Progenitor cell of endocrine pancreas (in vitro differentiated cells): ENCODE measurements around the gene SDS. TPM values are rescaled to one million over a fixed set of nuclear protein-coding genes. Genes with fewer than 3 reads are reported as not detected.
"Not testable (repeated sequence)": the region's sequence is repeated elsewhere in the genome, so short reads cannot be mapped to it uniquely, and the experiment has no call there.

Experiments
- DNase-seq: peaks from one replicate; pipeline ENCODE4 v3.0.0; 2021; ENCODE audit warnings: low spot score; ENCODE audit not compliant: unreplicated experiment
- H3K27ac Mint-ChIP-seq: 2 replicates; pipeline ENCODE4 v1.8.0; 2021; ENCODE audit warnings: mild to moderate bottlenecking, moderate library complexity, mixed read lengths
- H3K27me3 Mint-ChIP-seq: 2 replicates; pipeline ENCODE4 v1.8.0; 2021; ENCODE audit warnings: mixed read lengths
- H3K36me3 Mint-ChIP-seq: 2 replicates; pipeline ENCODE4 v1.8.0; 2022; ENCODE audit warnings: mixed read lengths; ENCODE audit not compliant: insufficient read depth
- H3K4me1 Mint-ChIP-seq: 2 replicates; pipeline ENCODE4 v1.8.0; 2021; ENCODE audit warnings: low read depth, mixed read lengths
- H3K4me3 Mint-ChIP-seq: 2 replicates; pipeline ENCODE4 v1.8.0; 2021; ENCODE audit warnings: low read depth, mild to moderate bottlenecking, moderate library complexity, mixed read lengths
- H3K9me3 Mint-ChIP-seq: 2 replicates; pipeline ENCODE4 v1.8.0; 2021; ENCODE audit warnings: low read depth, mixed read lengths
- CTCF ChIP-seq: fragments of 200-600 bp; sonication (generic); IDR thresholded peaks from one replicate; pipeline ENCODE4 v1.5.0; 2021; ENCODE audit warnings: antibody characterized with exemption, mild to moderate bottlenecking; ENCODE audit not compliant: unreplicated experiment
- total RNA-seq: library from RNA; stranded (reverse); gene quantifications from 2 replicates; pipeline ENCODE4 v1.2.1, GENCODE V29; 2021

The SDS gene
- total RNA-seq, 1 donor from 2014 or later, result not detected

DNA sequence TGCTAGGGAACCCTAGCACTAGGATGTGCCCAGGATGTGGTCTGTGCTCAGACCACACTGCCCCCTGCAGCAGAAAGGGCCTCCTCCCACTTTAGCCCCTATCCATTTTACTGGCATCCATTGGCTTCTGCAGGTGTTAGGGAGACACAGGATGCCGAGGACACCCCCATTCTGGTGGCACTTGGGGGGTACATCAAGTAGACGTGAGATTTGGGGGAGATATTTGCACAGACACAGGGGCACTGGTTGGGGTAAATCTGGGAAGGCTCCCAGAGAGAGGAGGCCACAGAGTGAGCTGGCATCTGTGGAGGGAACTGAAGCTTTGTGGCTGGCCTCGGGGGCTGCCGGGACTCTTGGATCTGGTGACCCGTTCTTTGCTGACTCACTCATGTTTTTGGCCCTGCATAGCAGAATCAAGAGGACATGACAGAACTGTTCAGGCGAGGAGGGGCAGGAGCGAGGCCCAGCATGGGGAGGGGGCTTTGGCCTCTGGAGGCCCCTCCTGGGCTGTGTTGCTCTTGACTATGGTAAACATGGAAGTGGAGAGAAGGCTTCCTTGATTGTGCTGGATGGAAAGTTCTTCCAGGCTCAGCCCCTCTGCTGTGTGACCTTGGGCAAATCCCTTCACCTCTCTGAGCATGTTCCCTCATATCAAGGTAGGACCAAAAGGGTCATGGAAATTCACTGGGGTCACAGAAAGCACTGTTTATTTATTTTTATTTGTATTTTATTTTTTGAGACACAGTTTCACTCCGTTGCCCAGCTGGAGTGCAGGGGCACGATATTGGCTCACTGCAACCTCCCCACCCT, 43.5 kb downstream of the SDS start:
- peak; percentile 13 for TF ChIP-seq CTCF
- DNase-seq, result no peak
- Mint-ChIP-seq H3K9me3 (no peaks in the 10 kb centered on the region), H3K36me3 (peaks cover 6% of the 10 kb centered on the region), H3K27me3 (no peaks in the 10 kb centered on the region), H3K4me1 (peaks cover 10% of the 10 kb centered on the region), H3K4me3 (peak overlapping the region; percentile 86), H3K27ac (no peak overlapping the region)

DNA sequence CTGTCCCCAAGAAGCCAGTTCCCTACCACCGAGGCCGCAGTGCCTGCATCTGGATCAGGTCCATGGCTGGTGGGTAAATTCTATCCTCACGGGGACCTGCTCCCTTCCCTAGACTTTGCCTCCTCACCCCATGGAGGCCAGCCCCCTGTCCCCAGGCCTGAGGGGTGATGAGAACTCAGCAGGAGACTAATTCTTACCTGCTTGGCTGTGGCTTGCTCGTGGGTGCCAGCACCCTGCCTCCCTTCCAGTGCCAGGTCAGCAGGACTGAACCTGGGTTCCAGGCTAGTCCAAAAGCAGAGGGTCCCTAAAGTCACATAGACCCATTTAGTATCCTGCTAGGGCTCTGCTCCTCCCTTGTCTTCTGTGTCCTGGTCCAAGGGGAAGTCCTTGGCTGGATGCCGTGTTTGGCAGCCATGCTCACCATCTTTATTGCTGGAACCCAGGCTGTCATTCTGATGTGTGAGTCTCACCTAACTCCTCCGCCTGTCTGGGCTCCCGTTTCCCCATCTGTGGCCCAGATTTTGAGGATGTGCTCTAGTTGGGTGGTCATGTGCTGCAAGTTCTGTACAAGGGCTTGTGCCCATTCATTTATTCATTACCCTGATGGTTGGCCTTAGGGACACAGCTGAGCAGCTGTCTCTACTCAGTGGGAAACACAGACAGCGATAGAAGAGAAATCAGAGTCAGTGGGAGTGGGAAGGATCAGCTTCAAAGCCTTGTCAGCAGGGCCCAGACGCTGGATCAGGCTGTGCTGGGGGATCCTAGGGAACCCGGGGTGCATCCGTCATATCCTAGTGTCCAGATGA, 44.4 kb downstream of the SDS start:
- Mint-ChIP-seq H3K27ac (peak overlapping the region; percentile 88), H3K36me3 (peaks cover 3% of the 10 kb centered on the region), H3K4me1 (peaks cover 10% of the 10 kb centered on the region), H3K4me3 (peak overlapping the region; percentile 86), H3K9me3 (no peaks in the 10 kb centered on the region), H3K27me3 (no peaks in the 10 kb centered on the region)
- no peak for DNase-seq
- no peak for TF ChIP-seq CTCF

DNA sequence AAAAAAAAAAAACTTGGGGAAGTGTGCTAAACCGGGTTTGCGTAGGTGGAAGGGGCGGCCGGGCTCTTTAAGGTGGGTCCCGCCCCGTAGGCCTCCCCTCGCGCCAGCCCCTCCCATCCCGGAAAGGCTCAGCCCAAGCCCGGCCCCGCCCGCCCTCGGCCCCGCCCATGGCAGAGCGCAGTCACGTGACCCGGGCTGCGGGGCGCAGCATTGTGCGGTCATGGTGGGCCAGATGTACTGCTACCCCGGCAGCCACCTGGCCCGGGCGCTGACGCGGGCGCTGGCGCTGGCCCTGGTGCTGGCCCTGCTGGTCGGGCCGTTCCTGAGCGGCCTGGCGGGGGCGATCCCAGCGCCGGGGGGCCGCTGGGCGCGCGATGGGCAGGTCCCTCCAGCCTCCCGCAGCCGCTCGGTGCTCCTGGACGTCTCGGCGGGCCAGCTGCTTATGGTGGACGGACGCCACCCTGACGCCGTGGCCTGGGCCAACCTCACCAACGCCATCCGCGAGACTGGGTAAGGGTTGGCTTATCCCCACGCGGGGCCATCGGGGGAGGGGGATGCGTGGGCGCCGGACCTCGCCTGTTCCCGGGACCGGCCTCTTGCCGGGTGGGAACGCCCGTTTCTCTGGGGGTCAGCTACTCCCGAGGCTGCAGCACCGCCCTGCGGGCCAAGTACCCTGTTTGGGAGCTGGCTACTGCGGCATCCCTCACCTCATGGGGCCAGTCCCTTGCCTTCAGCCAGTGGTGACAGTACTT, 45.1 kb downstream of the SDS start, which contains the start of gene PLBD2:
PLBD2 (plus strand) TSS at position 207 of the 752 bp plus-strand sequence; CDS start at position 221, 14 bp downstream.
- no peaks in the 10 kb centered on the region for H3K27me3 Mint-ChIP-seq
- no peaks in the 10 kb centered on the region for H3K9me3 Mint-ChIP-seq
- DNase-seq, result peak; percentile 93
- no peaks in the 10 kb centered on the region for H3K36me3 Mint-ChIP-seq
- peaks cover 10% of the 10 kb centered on the region for H3K4me1 Mint-ChIP-seq
- peak; percentile 18 for TF ChIP-seq CTCF
- peak within 1 kb of the TSS; percentile 88 for H3K27ac Mint-ChIP-seq
- peak within 1 kb of the TSS; percentile 86 for H3K4me3 Mint-ChIP-seq

DNA sequence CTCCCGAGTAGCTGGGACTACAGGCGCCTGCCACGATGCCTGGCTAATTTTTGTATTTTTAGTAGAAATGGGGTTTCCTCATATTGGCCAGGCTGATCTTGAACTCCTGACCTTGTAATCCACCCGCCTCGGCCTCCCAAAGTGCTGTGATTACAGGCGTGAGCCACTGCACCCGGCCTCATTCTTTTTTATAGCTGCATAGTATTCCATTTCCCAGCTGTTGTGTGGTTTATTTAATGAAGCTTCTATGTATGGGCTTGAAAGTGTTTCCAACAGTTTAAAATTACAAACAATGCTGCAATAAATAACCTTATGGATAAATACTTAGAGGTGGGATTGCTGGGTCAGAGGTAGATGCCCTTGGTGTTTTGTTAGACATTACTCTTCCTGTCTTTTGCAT, 49.5 kb downstream of the SDS start:
- H3K9me3 Mint-ChIP-seq, H3K27ac Mint-ChIP-seq, H3K4me3 Mint-ChIP-seq, H3K4me1 Mint-ChIP-seq, H3K27me3 Mint-ChIP-seq, H3K36me3 Mint-ChIP-seq, DNase-seq: not testable (repeated sequence)

DNA sequence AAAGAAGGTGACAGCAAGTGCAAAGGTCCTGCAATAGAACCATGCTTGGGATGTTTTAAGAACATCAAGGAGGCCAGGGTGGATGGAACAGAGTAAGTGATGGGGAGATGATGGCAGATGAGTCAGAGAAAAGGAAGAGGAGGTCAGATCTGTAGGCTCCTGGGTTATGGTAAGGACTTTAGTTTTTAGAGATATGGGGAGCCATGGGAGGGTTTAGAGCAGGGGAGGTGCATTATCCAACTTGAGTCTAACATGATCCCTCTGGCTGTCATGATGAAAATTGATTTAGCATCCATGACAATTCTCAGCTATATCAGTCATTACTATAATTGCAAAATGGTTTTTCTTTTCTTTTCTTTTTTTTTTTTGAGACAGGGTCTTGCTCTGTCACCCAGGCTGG, 52.6 kb downstream of the SDS start:
- no peaks in the 10 kb centered on the region for H3K9me3 Mint-ChIP-seq
- H3K27me3 Mint-ChIP-seq, result peaks cover 15% of the 10 kb centered on the region
- no peaks in the 10 kb centered on the region for H3K36me3 Mint-ChIP-seq
- TF ChIP-seq CTCF, result no peak
- no peak overlapping the region for H3K4me3 Mint-ChIP-seq
- DNase-seq, result no peak
- no peaks in the 10 kb centered on the region for H3K4me1 Mint-ChIP-seq
- no peak overlapping the region for H3K27ac Mint-ChIP-seq
